ENCODE results near the gene SAPCD2. TPM values are rescaled to one million over a fixed set of nuclear protein-coding genes. Genes with fewer than 3 reads are reported as not detected.

SAPCD2 gene
- total and polyA plus RNA-seq, 4 donors: 5.0 to 19.0 (median 15.5) TPM

- no peaks in the 10 kb centered on the region for H3K9me3 ChIP-seq (ENCODE audit: control insufficient read depth, insufficient read depth, low read length)
- no peak overlapping the region for H3K27ac ChIP-seq (ENCODE audit: low read depth, low read length)
- DNase-seq (ENCODE audit: low read depth in 4 of 6, low spot score in 6 of 6): no peak
- H3K36me3 ChIP-seq (ENCODE audit: control insufficient read depth, insufficient read depth, low read length): peaks cover 95% of the 10 kb centered on the region
- H3K27me3 ChIP-seq (ENCODE audit: control insufficient read depth, insufficient read depth, low read length): no peaks in the 10 kb centered on the region
- 93% methylated on average over 31 of the region's 32 CpGs for WGBS (ENCODE audit: insufficient coverage)
- H3K4me1 ChIP-seq (ENCODE audit: control insufficient read depth, insufficient read depth, low read length): peaks cover 33% of the 10 kb centered on the region
- no peak overlapping the region for H3K4me3 ChIP-seq (ENCODE audit: low read depth, low read length)
Observed at GRCh38 chr9:137020771-137021567, 49.4 kb downstream of the SAPCD2 start.

- no peak overlapping the region for H3K27ac ChIP-seq (ENCODE audit: low read depth, low read length)
- 90% methylated on average over 34 of the region's 34 CpGs for WGBS (ENCODE audit: insufficient coverage)
Observed at GRCh38 chr9:137019891-137020683, 50.3 kb downstream of the SAPCD2 start.

GRCh38 chr9:137018761-137019559 is 51.4 kb downstream of the SAPCD2 start:
- Histone ChIP-seq H3K36me3 (ENCODE audit: control insufficient read depth, insufficient read depth, low read length) (peaks cover 98% of the 10 kb centered on the region), H3K27me3 (ENCODE audit: control insufficient read depth, insufficient read depth, low read length) (no peaks in the 10 kb centered on the region), H3K27ac (ENCODE audit: low read depth, low read length) (no peak overlapping the region), H3K4me3 (ENCODE audit: low read depth, low read length) (no peak overlapping the region), H3K9me3 (ENCODE audit: control insufficient read depth, insufficient read depth, low read length) (no peaks in the 10 kb centered on the region), H3K4me1 (ENCODE audit: control insufficient read depth, insufficient read depth, low read length) (peaks cover 14% of the 10 kb centered on the region)
- no peak for DNase-seq (ENCODE audit: low read depth in 4 of 6, low spot score in 6 of 6)
- 91% methylated on average over 34 of the region's 36 CpGs for WGBS (ENCODE audit: insufficient coverage)

More at GRCh38 chr9:137019891-137020683, 50.3 kb downstream of the SAPCD2 start:
- no peak for DNase-seq (ENCODE audit: low read depth in 4 of 6, low spot score in 6 of 6)
- Histone ChIP-seq H3K36me3 (ENCODE audit: control insufficient read depth, insufficient read depth, low read length) (peaks cover 96% of the 10 kb centered on the region), H3K27me3 (ENCODE audit: control insufficient read depth, insufficient read depth, low read length) (no peaks in the 10 kb centered on the region), H3K4me3 (ENCODE audit: low read depth, low read length) (no peak overlapping the region), H3K9me3 (ENCODE audit: control insufficient read depth, insufficient read depth, low read length) (no peaks in the 10 kb centered on the region), H3K4me1 (ENCODE audit: control insufficient read depth, insufficient read depth, low read length) (peaks cover 24% of the 10 kb centered on the region)

- no peaks in the 10 kb centered on the region for H3K9me3 ChIP-seq (ENCODE audit: control insufficient read depth, insufficient read depth, low read length)
- peaks cover 5% of the 10 kb centered on the region for H3K4me1 ChIP-seq (ENCODE audit: control insufficient read depth, insufficient read depth, low read length)
- H3K27ac ChIP-seq (ENCODE audit: low read depth, low read length): no peak overlapping the region
- H3K4me3 ChIP-seq (ENCODE audit: low read depth, low read length): no peak overlapping the region
- no peaks in the 10 kb centered on the region for H3K27me3 ChIP-seq (ENCODE audit: control insufficient read depth, insufficient read depth, low read length)
- peaks cover 98% of the 10 kb centered on the region for H3K36me3 ChIP-seq (ENCODE audit: control insufficient read depth, insufficient read depth, low read length)
- DNase-seq (ENCODE audit: low read depth in 4 of 6, low spot score in 6 of 6): no peak
- 96% methylated on average over 36 of the region's 45 CpGs for WGBS (ENCODE audit: insufficient coverage)
Observed at GRCh38 chr9:137017791-137018497, 52.4 kb downstream of the SAPCD2 start.

- no peak overlapping the region for H3K27ac ChIP-seq (ENCODE audit: low read depth, low read length)
- no peaks in the 10 kb centered on the region for H3K9me3 ChIP-seq (ENCODE audit: control insufficient read depth, insufficient read depth, low read length)
- H3K27me3 ChIP-seq (ENCODE audit: control insufficient read depth, insufficient read depth, low read length): no peaks in the 10 kb centered on the region
- no peak for DNase-seq (ENCODE audit: low read depth in 4 of 6, low spot score in 6 of 6)
- WGBS (ENCODE audit: insufficient coverage): 98% methylated on average over 28 of the region's 28 CpGs
- H3K4me1 ChIP-seq (ENCODE audit: control insufficient read depth, insufficient read depth, low read length): no peaks in the 10 kb centered on the region
- H3K4me3 ChIP-seq (ENCODE audit: low read depth, low read length): no peak overlapping the region
- H3K36me3 ChIP-seq (ENCODE audit: control insufficient read depth, insufficient read depth, low read length): peaks cover 98% of the 10 kb centered on the region
Observed at GRCh38 chr9:137017071-137017470, 53.3 kb downstream of the SAPCD2 start.

GRCh38 chr9:137016436-137016835 is 53.9 kb downstream of the SAPCD2 start:
- H3K4me1 ChIP-seq (ENCODE audit: control insufficient read depth, insufficient read depth, low read length): no peaks in the 10 kb centered on the region
- H3K27me3 ChIP-seq (ENCODE audit: control insufficient read depth, insufficient read depth, low read length): no peaks in the 10 kb centered on the region
- H3K27ac ChIP-seq (ENCODE audit: low read depth, low read length): no peak overlapping the region
- 94% methylated on average over 14 of the region's 16 CpGs for WGBS (ENCODE audit: insufficient coverage)
- no peak for DNase-seq (ENCODE audit: low read depth in 4 of 6, low spot score in 6 of 6)
- no peaks in the 10 kb centered on the region for H3K9me3 ChIP-seq (ENCODE audit: control insufficient read depth, insufficient read depth, low read length)
- peaks cover 98% of the 10 kb centered on the region for H3K36me3 ChIP-seq (ENCODE audit: control insufficient read depth, insufficient read depth, low read length)
- H3K4me3 ChIP-seq (ENCODE audit: low read depth, low read length): no peak overlapping the region

- no peak overlapping the region for H3K4me3 ChIP-seq (ENCODE audit: low read depth, low read length)
- no peaks in the 10 kb centered on the region for H3K9me3 ChIP-seq (ENCODE audit: control insufficient read depth, insufficient read depth, low read length)
- no peak overlapping the region for H3K27ac ChIP-seq (ENCODE audit: low read depth, low read length)
- 96% methylated on average over 20 of the region's 21 CpGs for WGBS (ENCODE audit: insufficient coverage)
- H3K36me3 ChIP-seq (ENCODE audit: control insufficient read depth, insufficient read depth, low read length): peaks cover 98% of the 10 kb centered on the region
- H3K4me1 ChIP-seq (ENCODE audit: control insufficient read depth, insufficient read depth, low read length): no peaks in the 10 kb centered on the region
- H3K27me3 ChIP-seq (ENCODE audit: control insufficient read depth, insufficient read depth, low read length): no peaks in the 10 kb centered on the region
- no peak for DNase-seq (ENCODE audit: low read depth in 4 of 6, low spot score in 6 of 6)
Observed at GRCh38 chr9:137015976-137016375, 54.4 kb downstream of the SAPCD2 start.

- Histone ChIP-seq H3K27ac (ENCODE audit: low read depth, low read length) (no peak overlapping the region), H3K4me3 (ENCODE audit: low read depth, low read length) (no peak overlapping the region), H3K4me1 (ENCODE audit: control insufficient read depth, insufficient read depth, low read length) (no peaks in the 10 kb centered on the region), H3K36me3 (ENCODE audit: control insufficient read depth, insufficient read depth, low read length) (peaks cover 98% of the 10 kb centered on the region), H3K27me3 (ENCODE audit: control insufficient read depth, insufficient read depth, low read length) (no peaks in the 10 kb centered on the region), H3K9me3 (ENCODE audit: control insufficient read depth, insufficient read depth, low read length) (no peaks in the 10 kb centered on the region)
- DNase-seq (ENCODE audit: low read depth in 4 of 6, low spot score in 6 of 6): no peak
- 96% methylated on average over 24 of the region's 25 CpGs for WGBS (ENCODE audit: insufficient coverage)
Observed at GRCh38 chr9:137015540-137015930, 54.8 kb downstream of the SAPCD2 start.

Data from spinal cord (tissue), 10 donors.